ENCODE measurements around the gene EED. TPM values are rescaled to one million over a fixed set of nuclear protein-coding genes. Genes with fewer than 3 reads are reported as not detected.
"Not testable (repeated sequence)": the region's sequence is repeated elsewhere in the genome, so short reads cannot be mapped to it uniquely, and the experiment has no call there.

Gene EED
- total RNA-seq, 1 experiment from 2014 or later: 12.4 TPM

DNA sequence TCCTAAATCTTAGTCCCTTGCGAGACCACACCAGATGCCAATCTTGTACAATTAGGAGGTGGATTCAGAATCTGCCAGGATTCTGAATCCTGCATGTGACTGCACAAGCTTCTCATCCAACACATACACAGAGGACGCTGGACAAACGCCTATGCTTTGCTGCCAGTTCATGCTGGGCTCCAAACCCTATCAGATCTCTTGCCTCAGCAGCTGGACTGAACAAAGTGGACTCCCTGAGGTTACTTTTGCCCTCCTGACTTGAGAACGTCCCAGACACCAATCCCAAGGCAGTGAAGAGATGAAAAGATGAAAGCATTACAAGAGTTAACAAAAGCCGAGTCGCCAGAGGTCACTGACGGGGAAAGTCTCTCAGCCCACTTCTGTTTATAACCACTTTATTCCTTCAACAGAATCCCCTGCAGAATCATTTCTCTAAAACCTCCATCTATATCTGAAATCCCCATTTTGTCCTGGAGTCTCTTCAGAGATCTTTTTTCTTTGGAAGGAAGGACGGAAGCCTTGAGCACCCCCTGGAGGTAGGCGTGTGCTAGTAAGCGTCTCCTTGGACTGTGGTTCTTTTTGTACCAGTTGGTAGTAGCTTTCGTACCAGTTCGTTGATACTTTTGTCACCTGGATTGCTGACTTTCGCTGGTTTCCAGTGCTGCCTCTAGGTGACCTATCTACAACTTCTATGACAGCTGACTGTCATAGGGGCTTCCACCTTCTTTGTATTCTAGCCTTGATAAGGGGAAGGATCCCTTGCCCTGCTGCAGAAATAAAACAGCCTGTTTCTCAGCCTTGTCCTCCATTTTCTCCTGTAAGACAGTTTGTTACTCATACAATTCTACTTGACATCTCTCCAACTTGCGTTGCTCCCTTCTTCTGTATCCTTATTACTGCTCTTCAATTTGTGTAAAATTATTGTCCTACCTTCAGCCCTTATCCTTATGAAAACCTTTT, 26.1 kb upstream of the EED start:
- peak; percentile 54 for DNase-seq (ENCODE audit: extremely low read depth, low read depth)

- no peak for DNase-seq (ENCODE audit: extremely low read depth, low read depth)
Measured at GRCh38 chr11:86219311-86220193, 25.0 kb upstream of the EED start.

DNA sequence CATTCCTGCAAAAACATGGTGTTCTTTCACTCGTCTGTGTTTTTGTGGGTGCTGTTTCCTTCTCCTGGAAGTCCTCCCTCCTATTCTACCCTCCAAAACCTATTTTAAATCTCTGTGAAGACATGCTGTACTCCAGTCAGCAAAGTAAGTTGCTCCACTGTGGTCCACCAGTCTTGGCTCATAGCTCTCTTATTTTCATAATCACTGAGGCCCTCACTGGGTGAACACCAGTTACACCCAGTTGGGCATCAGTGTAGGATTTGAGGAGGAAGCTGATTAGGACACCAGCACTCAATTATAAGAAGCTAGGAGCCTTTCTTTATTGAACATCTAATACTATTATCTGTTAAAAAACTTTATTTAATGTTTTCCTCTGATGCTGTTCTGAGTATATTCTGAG, 23.9 kb upstream of the EED start:
- no peak for DNase-seq (ENCODE audit: extremely low read depth, low read depth)

- no peak for DNase-seq (ENCODE audit: extremely low read depth, low read depth)
Measured at GRCh38 chr11:86222081-86222480, 22.5 kb upstream of the EED start.

DNA sequence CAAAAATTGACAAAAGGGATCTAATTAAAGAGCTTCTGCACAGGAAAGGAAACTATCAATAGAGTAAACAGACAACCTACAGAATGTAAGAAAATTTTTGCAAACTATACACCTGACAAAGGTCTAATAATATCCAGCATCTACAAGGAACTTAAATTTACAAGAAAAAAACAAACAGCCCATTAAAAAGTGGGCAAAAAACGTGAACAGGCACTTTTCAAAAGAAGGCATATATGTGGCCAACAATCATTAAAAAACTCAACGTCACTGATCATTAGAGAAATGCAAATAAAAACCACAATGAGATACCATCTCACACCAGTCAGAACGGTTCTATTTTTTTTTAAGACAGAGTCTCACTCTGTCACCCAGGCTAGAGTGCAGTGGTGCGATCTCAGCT, 20.0 kb upstream of the EED start:
- not testable (repeated sequence) for DNase-seq (ENCODE audit: extremely low read depth, low read depth)

GRCh38 chr11:86225344-86225743, 19.2 kb upstream of the EED start:
- not testable (repeated sequence) for DNase-seq (ENCODE audit: extremely low read depth, low read depth)

DNA sequence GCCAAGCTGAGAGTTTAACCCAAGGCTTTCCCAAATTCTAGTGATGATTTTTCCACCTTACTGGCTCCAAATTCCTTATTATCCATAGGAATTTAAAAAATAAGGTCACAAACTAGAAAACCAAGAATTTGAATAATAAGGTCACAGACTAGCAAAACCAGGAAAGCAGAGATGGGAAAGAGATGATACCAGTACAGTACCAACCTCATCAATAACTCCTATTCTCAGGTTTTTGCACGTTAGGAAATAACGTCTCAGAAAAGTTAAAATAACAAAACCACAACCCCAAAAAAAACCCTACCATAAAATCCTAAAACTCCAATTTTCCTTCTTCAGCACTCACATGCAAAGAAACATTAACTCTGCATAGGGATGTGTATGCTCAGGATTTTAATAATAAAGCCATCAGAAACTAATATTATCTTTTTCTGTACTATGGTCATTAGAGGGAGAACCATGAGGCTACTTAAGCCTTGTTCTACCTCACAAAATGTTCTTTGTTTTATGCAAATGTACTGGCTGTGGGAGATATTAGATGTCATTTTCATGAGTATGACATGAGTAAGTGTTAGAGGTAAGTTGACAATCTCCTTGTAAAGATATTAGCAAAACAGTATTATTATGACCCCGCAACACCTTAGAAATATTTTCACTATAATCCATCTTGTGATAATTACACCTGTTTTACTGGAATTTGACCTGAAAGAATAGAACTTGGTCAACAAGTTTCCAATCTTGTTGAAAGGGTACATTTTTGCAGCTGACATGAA, 16.1 kb upstream of the EED start:
- no peak for DNase-seq (ENCODE audit: extremely low read depth, low read depth)

GRCh38 chr11:86229039-86229330, 15.6 kb upstream of the EED start:
- not testable (repeated sequence) for DNase-seq (ENCODE audit: extremely low read depth, low read depth)

DNA sequence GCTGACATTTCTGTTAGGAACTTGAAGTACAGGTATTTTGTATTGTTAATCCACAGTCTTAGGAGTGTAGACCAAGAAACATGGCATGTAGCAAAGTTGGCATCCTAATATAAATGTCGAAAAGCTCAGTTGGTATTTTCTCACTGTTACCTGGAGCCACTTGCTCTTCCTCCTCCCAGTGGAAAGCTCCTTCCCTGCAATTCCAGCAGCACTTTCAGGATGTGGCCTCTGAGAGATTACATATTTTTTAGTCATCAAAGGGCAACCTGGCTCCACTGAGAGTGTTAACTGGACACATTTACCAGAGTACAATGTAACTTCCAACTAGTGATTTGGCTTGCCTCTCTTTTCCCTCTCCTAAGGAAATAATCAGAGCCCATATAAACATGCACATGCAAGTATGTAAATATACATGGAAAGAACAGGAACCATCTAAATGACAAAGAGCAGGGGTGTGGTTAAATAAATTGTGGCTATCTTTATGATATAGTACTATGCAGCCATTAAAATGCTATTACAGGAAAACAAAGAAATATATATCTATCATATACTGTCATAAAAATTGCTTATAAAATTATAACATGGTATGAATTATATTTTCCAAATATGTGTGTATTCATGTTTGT, 14.3 kb upstream of the EED start:
- no peak for DNase-seq (ENCODE audit: extremely low read depth, low read depth)

GRCh38 chr11:86230921-86231434, 13.6 kb upstream of the EED start:
- no peak for DNase-seq (ENCODE audit: extremely low read depth, low read depth)

- no peak for DNase-seq (ENCODE audit: extremely low read depth, low read depth)
Measured at GRCh38 chr11:86232556-86232955, 12.0 kb upstream of the EED start.

- DNase-seq (ENCODE audit: extremely low read depth, low read depth): no peak
Measured at GRCh38 chr11:86234831-86235461, 9.6 kb upstream of the EED start.

DNA sequence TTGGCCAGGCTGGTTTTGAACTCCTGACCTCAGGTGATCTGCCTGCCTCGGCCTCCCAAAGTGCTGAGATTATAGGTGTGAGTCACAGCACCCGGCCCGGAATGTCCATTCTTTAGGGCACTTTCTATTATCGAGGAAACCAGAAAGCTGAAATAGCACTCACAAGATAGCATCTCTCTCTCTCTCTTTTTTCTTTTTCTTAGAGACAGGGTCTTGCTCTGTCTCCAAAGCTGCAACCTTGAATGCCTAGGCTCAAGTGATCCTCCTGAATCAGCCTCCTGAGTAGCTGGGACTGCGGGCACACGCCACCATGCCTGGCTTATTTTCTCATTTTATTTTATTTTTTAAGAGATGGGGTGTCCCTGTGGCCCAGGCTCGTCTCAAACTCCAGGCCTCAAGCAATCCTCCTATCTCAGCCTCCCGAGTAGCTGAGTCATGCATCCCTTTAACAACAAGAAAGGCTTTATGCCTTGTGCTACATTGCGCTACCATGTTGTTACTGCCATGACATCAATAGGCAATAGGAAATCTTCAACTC, 7.2 kb upstream of the EED start:
- no peak for DNase-seq (ENCODE audit: extremely low read depth, low read depth)

GRCh38 chr11:86240164-86240563, 4.4 kb upstream of the EED start:
- no peak for DNase-seq (ENCODE audit: extremely low read depth, low read depth)

DNA sequence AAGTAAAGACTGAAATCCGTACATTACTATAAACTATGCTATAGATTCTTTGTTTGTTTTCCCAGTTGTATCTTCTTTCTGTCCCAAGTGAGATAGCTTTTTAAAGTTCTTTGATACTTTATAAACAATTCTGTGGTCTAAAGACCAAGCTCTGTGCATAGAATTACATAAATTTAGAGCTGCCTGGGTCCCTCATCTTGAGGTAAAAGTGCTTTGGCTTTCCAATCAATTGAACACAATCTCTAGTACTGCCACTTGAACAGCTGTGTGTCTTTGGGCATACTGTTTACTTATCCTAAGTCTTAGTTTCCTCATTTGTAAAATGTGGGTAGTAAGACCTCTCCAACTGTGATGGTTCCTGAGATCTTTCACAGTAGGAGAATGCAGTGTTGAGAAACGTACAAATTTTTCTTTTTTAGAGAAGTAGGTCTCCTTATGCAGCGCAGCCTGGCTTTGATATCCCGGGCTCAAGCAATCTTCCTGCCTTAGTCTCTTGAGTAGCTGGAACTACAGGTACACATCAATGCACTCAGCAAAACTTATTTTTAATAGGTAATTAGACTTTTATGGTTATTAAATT, 2.5 kb upstream of the EED start:
- DNase-seq (ENCODE audit: extremely low read depth, low read depth): no peak

DNA sequence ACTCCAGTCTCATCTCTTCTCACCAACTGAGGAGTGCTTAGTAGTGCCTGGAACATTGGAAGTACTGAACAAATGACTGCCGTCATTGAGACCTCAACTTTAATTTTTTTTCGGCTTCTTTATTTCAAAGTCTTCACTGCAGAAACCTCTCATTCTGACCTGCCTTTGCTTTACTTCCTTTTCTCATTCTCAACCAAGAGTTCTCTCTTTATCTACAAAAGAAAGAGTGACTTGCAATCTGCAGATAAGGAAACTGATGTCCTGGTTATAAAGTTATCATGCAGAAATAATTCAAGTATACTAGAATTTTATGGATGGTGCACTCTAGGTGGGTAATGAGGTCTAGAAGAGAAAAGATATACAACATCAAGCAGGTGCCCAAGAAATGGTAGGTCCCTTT, 1.2 kb upstream of the EED start:
- DNase-seq (ENCODE audit: extremely low read depth, low read depth): no peak

DNA sequence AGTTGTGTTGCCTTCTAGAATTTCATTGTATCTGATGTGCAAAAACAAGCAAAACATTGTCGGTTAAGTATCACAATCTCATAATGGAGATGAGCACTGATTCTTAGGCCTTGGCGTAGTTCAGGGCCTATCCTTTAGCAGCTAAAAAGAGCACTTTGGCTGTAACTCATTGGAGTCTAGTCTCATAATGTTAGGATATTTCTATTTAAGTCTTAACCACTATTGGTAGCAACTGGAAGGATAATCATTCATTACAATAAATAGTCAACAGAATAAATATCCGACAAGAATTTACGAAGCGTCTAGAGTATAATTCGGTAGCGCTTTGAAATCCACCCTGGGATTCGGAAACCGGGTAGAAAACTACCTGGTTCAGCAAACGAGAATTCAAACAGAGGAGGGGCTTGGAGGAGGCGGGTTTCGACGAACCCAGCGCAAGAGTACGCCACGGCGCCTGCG, 461 bp upstream of the EED start:
- DNase-seq (ENCODE audit: extremely low read depth, low read depth): peak; percentile 72

DNA sequence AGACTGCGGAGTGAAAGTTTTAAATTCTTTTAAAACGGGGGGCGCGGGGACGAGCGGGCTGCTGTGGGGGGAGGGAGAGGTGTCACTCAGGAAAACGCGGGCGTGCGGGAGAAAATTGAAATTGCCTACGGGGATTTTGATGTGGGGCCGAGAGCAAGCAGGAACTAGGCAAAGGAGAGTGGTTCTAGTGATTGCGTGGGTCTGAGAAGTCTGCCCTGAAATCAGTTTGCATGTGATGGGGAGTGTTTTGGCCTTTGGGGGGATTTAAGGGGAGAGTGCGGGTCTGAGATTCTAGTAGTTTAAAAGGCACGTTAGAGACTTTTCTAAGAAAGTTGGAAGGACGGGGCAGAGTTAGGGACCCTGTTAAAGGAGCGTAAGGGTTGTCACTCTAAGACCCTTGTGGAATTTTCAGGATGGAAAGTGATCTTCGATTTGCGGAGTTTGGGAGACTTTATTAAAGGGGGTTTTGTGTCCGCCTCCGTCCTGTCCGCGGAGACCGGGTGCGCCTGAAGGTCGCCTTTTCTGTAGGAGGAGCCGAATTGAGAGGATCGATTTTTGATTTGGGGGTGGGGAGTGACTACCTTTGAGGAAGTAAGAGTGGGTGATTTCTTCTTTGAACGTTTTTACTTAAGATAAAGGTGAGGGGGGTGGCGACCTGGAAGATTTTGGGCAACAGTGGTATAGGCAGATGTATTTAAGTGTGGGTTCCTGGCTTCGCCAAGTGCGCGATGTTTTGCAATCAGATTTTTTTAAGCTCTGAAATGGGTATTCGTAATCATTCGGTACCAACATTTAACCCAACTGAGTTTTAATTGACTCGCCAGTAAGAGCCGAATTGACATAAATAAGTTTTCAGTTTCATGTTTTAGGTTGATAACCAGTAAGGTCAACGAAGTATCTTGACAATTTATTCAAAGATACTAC, 1.1 kb downstream of the EED start:
- no peak for DNase-seq (ENCODE audit: extremely low read depth, low read depth)

All from NCI-H460 (cell line).